HepG2 (cell line): ENCODE measurements around the gene MYO19. TPM values are rescaled to one million over a fixed set of nuclear protein-coding genes. Genes with fewer than 3 reads are reported as not detected.

Experiments
- ATF7-NPFF ChIP-seq: sonication (generic); formaldehyde crosslinking; IDR thresholded peaks from 2 replicates; pipeline ENCODE4 v1.8.1; 2023; ENCODE audit warnings: mild to moderate bottlenecking, low read depth, missing genetic modification reagents, moderate library complexity
- CERS6 ChIP-seq: sonication (generic); formaldehyde crosslinking; IDR thresholded peaks from 2 replicates; pipeline ENCODE4 v1.5.0; 2020; ENCODE audit warnings: missing genetic modification reagents
- FUBP1 ChIP-seq: sonication (generic); formaldehyde crosslinking; IDR thresholded peaks from 2 replicates; pipeline ENCODE4 v1.5.1; 2020; ENCODE audit warnings: missing genetic modification reagents, mild to moderate bottlenecking, borderline replicate concordance
- GPN1 ChIP-seq: sonication (generic); formaldehyde crosslinking; IDR thresholded peaks from 2 replicates; pipeline ENCODE4 v1.5.1; 2020; ENCODE audit warnings: missing genetic modification reagents, borderline replicate concordance
- IRX3 ChIP-seq: sonication (generic); formaldehyde crosslinking; IDR thresholded peaks from 2 replicates; pipeline ENCODE4 v1.8.1; 2023; ENCODE audit warnings: mild to moderate bottlenecking, low read depth, missing genetic modification reagents, borderline replicate concordance
- NFE2 ChIP-seq: sonication (generic); formaldehyde crosslinking; IDR thresholded peaks from 2 replicates; pipeline ENCODE4 v1.4.0; 2020; ENCODE audit warnings: missing genetic modification reagents
- NFYC ChIP-seq: IDR thresholded peaks from 2 replicates; pipeline ENCODE4 v1.6.1; 2016; ENCODE audit warnings: missing genetic modification reagents, missing compliant biosample characterization
- NR1H2 ChIP-seq: sonication (generic); formaldehyde crosslinking; IDR thresholded peaks from 2 replicates; pipeline ENCODE4 v1.8.1; 2022; ENCODE audit warnings: low read depth, missing genetic modification reagents, borderline replicate concordance
- RARA ChIP-seq: IDR thresholded peaks from 2 replicates; pipeline ENCODE4 v1.6.1; 2016; ENCODE audit warnings: missing genetic modification reagents, missing compliant biosample characterization
- SNAPC2 ChIP-seq: sonication (generic); formaldehyde crosslinking; IDR thresholded peaks from 2 replicates; pipeline ENCODE4 v1.8.1; 2022; ENCODE audit warnings: mild to moderate bottlenecking, missing genetic modification reagents
- STAG1 ChIP-seq: sonication (generic); formaldehyde crosslinking; IDR thresholded peaks from 2 replicates; pipeline ENCODE4 v1.4.0; 2020; ENCODE audit warnings: missing genetic modification reagents
- ZBTB44 ChIP-seq: sonication (generic); formaldehyde crosslinking; IDR thresholded peaks from 2 replicates; pipeline ENCODE4 v1.4.0; 2020; ENCODE audit warnings: missing genetic modification reagents
- ZBTB46 ChIP-seq: sonication (generic); formaldehyde crosslinking; IDR thresholded peaks from 2 replicates; pipeline ENCODE4 v1.4.0; 2020; ENCODE audit warnings: mild to moderate bottlenecking, missing genetic modification reagents, borderline replicate concordance
- ZC3H4 ChIP-seq: sonication (generic); formaldehyde crosslinking; IDR thresholded peaks from 2 replicates; pipeline ENCODE4 v1.4.0; 2020; ENCODE audit warnings: missing genetic modification reagents, borderline replicate concordance
- ZNF225 ChIP-seq: sonication (generic); formaldehyde crosslinking; IDR thresholded peaks from 2 replicates; pipeline ENCODE4 v1.4.0; 2020; ENCODE audit warnings: mild to moderate bottlenecking, missing genetic modification reagents
- ZNF264 ChIP-seq: sonication (generic); formaldehyde crosslinking; IDR thresholded peaks from 2 replicates; pipeline ENCODE4 v1.4.0; 2020; ENCODE audit warnings: missing genetic modification reagents
- ZNF513 ChIP-seq: sonication (generic); formaldehyde crosslinking; conservative IDR thresholded peaks from 2 replicates; pipeline ENCODE4 v1.5.0; 2020; ENCODE audit warnings: missing genetic modification reagents
- ZNF770 ChIP-seq: sonication (generic); formaldehyde crosslinking; IDR thresholded peaks from 2 replicates; pipeline ENCODE4 v1.5.0; 2020; ENCODE audit warnings: mild to moderate bottlenecking, missing genetic modification reagents
- polyA plus RNA-seq, 8 experiments: library from polyadenylated mRNA; depleted of rRNA in 3 of 8; stranded (reverse) in 7 of 8; unstranded in 1 of 8; fragments of >200 nt; fragmentation: Illumina TruSeq in 4 of 8; extraction: Trizol in 4 of 8; gene quantifications; 2 replicates each; pipeline versions ENCODE4 v1.2.1 to v1.2.3, GENCODE V29; 2011 to 2016; ENCODE audit warnings: low read depth in 4 of 8, missing spikeins in 1 of 8, mixed read lengths in 1 of 8; ENCODE audit not compliant: insufficient read depth in 1 of 8
- total RNA-seq, 5 experiments: library from RNA; depleted of rRNA; stranded (reverse); fragments of >200 nt; fragmentation: Illumina TruSeq; extraction: Trizol; gene quantifications; 2 replicates each; pipeline ENCODE4 v1.2.3, GENCODE V29; 2016; ENCODE audit warnings: low read depth in 1 of 5

The MYO19 gene
- total and polyA plus RNA-seq, 2 of the 13 experiments (the other 11 are each of a cell fraction or from before 2014, with no cell fraction given): 75.7 to 82.3 TPM

- TF ChIP-seq ZNF770 (peak; percentile 44; the same call in 1 of the 2 replicates), STAG1 (CRISPR knock-in tag) (no peak), IRX3 (CRISPR knock-in tag) (no peak), CERS6 (CRISPR knock-in tag) (no peak), FUBP1 (CRISPR knock-in tag) (no peak), ZBTB44 (CRISPR knock-in tag) (peak; percentile 75; the same call in 1 of the 2 replicates), SNAPC2 (CRISPR knock-in tag) (0 out of 2 replicates have a peak, but pooled peaks have one; percentile 37), ZNF513 (no peak), NFE2 (CRISPR knock-in tag) (no peak), GPN1 (CRISPR knock-in tag) (no peak; the same call in 1 of the 2 replicates), ZC3H4 (no peak; the same call in none of the 2 replicates), ATF7-NPFF (peak; percentile 85), ZNF225 (CRISPR knock-in tag) (peak; percentile 61; the same call in 1 of the 2 replicates), ZNF264 (CRISPR knock-in tag) (peak; percentile 15; the same call in 1 of the 2 replicates), NR1H2 (CRISPR knock-in tag) (no peak), NFYC (CRISPR knock-in tag) (0 out of 2 replicates have a peak, but pooled peaks have one; percentile 12), RARA (CRISPR knock-in tag) (peak; percentile 8; the same call in 1 of the 2 replicates), ZBTB46 (no peak)
These were observed at the start of gene MYO19, which contains the start of gene PIGW (continued) for GRCh38 chr17:36534840-36535668.
